ENCODE data around the gene RFFL. TPM values are rescaled to one million over a fixed set of nuclear protein-coding genes. Genes with fewer than 3 reads are reported as not detected.

RFFL gene
- total RNA-seq, 5 donors from 2014 or later (not counting 1 experiment from before 2014, with no cell fraction given), result 51.3 to 80.2 (median 74.1) TPM

- Histone ChIP-seq H3K4me3 (ENCODE audit: control insufficient read depth in 1 of 2, extremely low read depth in 1 of 2, low read length in 1 of 2) (peak overlapping the region; percentile 88 to 89), H3K27me3 (replicated peaks in 1 of 2; ENCODE audit: control insufficient read depth in 2 of 2, extremely low read depth in 1 of 2, insufficient read depth in 2 of 2, low read length in 1 of 2) (no peaks in the 10 kb centered on the region), H3K4me1 (ENCODE audit: control insufficient read depth in 1 of 2, extremely low read depth in 1 of 2, insufficient read depth in 2 of 2, low read length in 2 of 2) (peaks cover 17 to 33% of the 10 kb centered on the region in 2 experiments), H3K27ac (ENCODE audit: low read length) (peak overlapping the region; percentile 98), H3K9me3 (no peaks in the 10 kb centered on the region), H3K36me3 (ENCODE audit: control insufficient read depth in 2 of 2, extremely low read depth in 1 of 2, insufficient read depth in 1 of 2, low read length in 1 of 2) (no peaks in the 10 kb centered on the region)
- peak overlapping the region; percentile 96 for H3K27ac Mint-ChIP-seq
- H3K9me3 Mint-ChIP-seq, result no peaks in the 10 kb centered on the region
- H3K4me1 Mint-ChIP-seq, result peaks cover 47 to 54% (median 51%) of the 10 kb centered on the region in 3 donors
- peak; percentile 79 to 87 (median 81) for ATAC-seq (replicated peaks in 1 of 4)
- no peaks in the 10 kb centered on the region for H3K27me3 Mint-ChIP-seq
- H3K4me3 Mint-ChIP-seq, result peak overlapping the region; percentile 94 to 95 (median 94)
- ChIA-PET POLR2A (interaction anchor here (0.7 to 1.6 kb wide), 3 partner anchors 25 to 42 kb away, joined by 4 to 9 read pairs (median 6); partner anchors contain the start of gene RFFL (in 1 of the 2)), CTCF (interaction anchor here (0.6 to 2.2 kb wide), 16 partner anchors 12 to 499 kb away, joined by 3 to 22 read pairs (median 5); partner anchors contain the start of genes PEX12 (in 1 of the 2), RAD51D (in 1 of the 2) and RFFL (in 1 of the 2))
- peak; percentile 73 to 95 (median 85) for DNase-seq
- H3K36me3 Mint-ChIP-seq, result peaks cover 3% of the 10 kb centered on the region
- WGBS (ENCODE audit: insufficient coverage), result under 1% methylated on average over 50 of the region's 80 CpGs
These were observed 25.5 kb upstream of the RFFL start for GRCh38 chr17:35088881-35089585.

- no peaks in the 10 kb centered on the region for H3K36me3 ChIP-seq (ENCODE audit: control insufficient read depth in 2 of 2, extremely low read depth in 1 of 2, insufficient read depth in 1 of 2, low read length in 1 of 2)
- peak overlapping the region; percentile 88 to 89 for H3K4me3 ChIP-seq (ENCODE audit: control insufficient read depth in 1 of 2, extremely low read depth in 1 of 2, low read length in 1 of 2)
- Mint-ChIP-seq H3K36me3 (peaks cover 3% of the 10 kb centered on the region), H3K4me1 (peaks cover 53 to 59% (median 56%) of the 10 kb centered on the region in 3 donors), H3K27ac (peak overlapping the region; percentile 90 to 96), H3K4me3 (peak overlapping the region; percentile 94 to 95 (median 94)), H3K27me3 (no peaks in the 10 kb centered on the region), H3K9me3 (no peaks in the 10 kb centered on the region)
- no peaks in the 10 kb centered on the region for H3K27me3 ChIP-seq (replicated peaks in 1 of 2; ENCODE audit: control insufficient read depth in 2 of 2, extremely low read depth in 1 of 2, insufficient read depth in 2 of 2, low read length in 1 of 2)
- peaks cover 17 to 39% of the 10 kb centered on the region in 2 experiments for H3K4me1 ChIP-seq (ENCODE audit: control insufficient read depth in 1 of 2, extremely low read depth in 1 of 2, insufficient read depth in 2 of 2, low read length in 2 of 2)
- H3K9me3 ChIP-seq, result no peaks in the 10 kb centered on the region
- DNase-seq (peak in 18 of 35 experiments; percentile 3 to 31 (median 10)), ATAC-seq (replicated peaks in 1 of 4) (no peak)
- peak overlapping the region; percentile 98 for H3K27ac ChIP-seq (ENCODE audit: low read length)
- ChIA-PET POLR2A (interaction anchor here in 1 of 2 donors (0.6 kb wide), 2 partner anchors 38 to 107 kb away, joined by 3 read pairs; no protein-coding TSS in a partner anchor), CTCF (interaction anchor here in 1 of 2 donors (0.6 to 1.1 kb wide), 3 partner anchors 19 to 503 kb away, joined by 3 to 8 read pairs (median 4); partner anchors contain the start of gene RFFL)
- WGBS (ENCODE audit: insufficient coverage), result 0% methylated on average over 25 of the region's 26 CpGs
These were observed 24.9 kb upstream of the RFFL start for GRCh38 chr17:35088356-35088880.

- Histone ChIP-seq H3K9me3 (no peaks in the 10 kb centered on the region), H3K27me3 (replicated peaks in 1 of 2; ENCODE audit: control insufficient read depth in 2 of 2, extremely low read depth in 1 of 2, insufficient read depth in 2 of 2, low read length in 1 of 2) (no peaks in the 10 kb centered on the region), H3K4me1 (ENCODE audit: control insufficient read depth in 1 of 2, extremely low read depth in 1 of 2, insufficient read depth in 2 of 2, low read length in 2 of 2) (peaks cover 20 to 41% of the 10 kb centered on the region in 2 experiments), H3K4me3 (ENCODE audit: control insufficient read depth in 1 of 2, extremely low read depth in 1 of 2, low read length in 1 of 2) (peak overlapping the region; percentile 88 to 89), H3K36me3 (ENCODE audit: control insufficient read depth in 2 of 2, extremely low read depth in 1 of 2, insufficient read depth in 1 of 2, low read length in 1 of 2) (no peaks in the 10 kb centered on the region), H3K27ac (ENCODE audit: low read length) (peak overlapping the region; percentile 98)
- H3K27ac Mint-ChIP-seq, result peak overlapping the region; percentile 90 to 96
- H3K36me3 Mint-ChIP-seq, result peaks cover 3% of the 10 kb centered on the region
- H3K27me3 Mint-ChIP-seq, result no peaks in the 10 kb centered on the region
- 10% methylated on average over 2 of the region's 9 CpGs for WGBS (ENCODE audit: insufficient coverage)
- H3K9me3 Mint-ChIP-seq, result no peaks in the 10 kb centered on the region
- ChIA-PET CTCF (interaction anchor here (0.6 to 1.1 kb wide), 4 partner anchors 18 to 504 kb away, joined by 3 to 8 read pairs (median 4); partner anchors contain the start of gene RFFL (in 1 of the 2)), POLR2A (interaction anchor here (0.6 to 1.0 kb wide), 4 partner anchors 10 to 107 kb away, joined by 3 to 5 read pairs (median 4); no protein-coding TSS in a partner anchor)
- ATAC-seq (replicated peaks in 1 of 4) (peak in 1 of 4 experiments; percentile 3), DNase-seq (peak in 24 of 35 experiments; percentile 4 to 61 (median 14))
- peaks cover 59 to 65% (median 61%) of the 10 kb centered on the region in 3 donors for H3K4me1 Mint-ChIP-seq
- H3K4me3 Mint-ChIP-seq, result peak overlapping the region; percentile 94 to 95 (median 94)
These were observed 24.3 kb upstream of the RFFL start for GRCh38 chr17:35087731-35088355.

- peak overlapping the region; percentile 94 to 95 (median 94) for H3K4me3 Mint-ChIP-seq
- peak overlapping the region; percentile 90 to 96 for H3K27ac Mint-ChIP-seq
- H3K9me3 ChIP-seq, result no peaks in the 10 kb centered on the region
- no peaks in the 10 kb centered on the region for H3K9me3 Mint-ChIP-seq
- 89% methylated on average over 5 of the region's 8 CpGs for WGBS (ENCODE audit: insufficient coverage)
- H3K36me3 Mint-ChIP-seq, result peaks cover 3% of the 10 kb centered on the region
- H3K4me3 ChIP-seq (ENCODE audit: control insufficient read depth in 1 of 2, extremely low read depth in 1 of 2, low read length in 1 of 2), result no peak overlapping the region
- ChIA-PET POLR2A (interaction anchor here (0.6 to 1.0 kb wide), 3 partner anchors 10 to 27 kb away, joined by 4 to 5 read pairs (median 5); no protein-coding TSS in a partner anchor), CTCF (interaction anchor here (0.7 kb wide), 2 partner anchors 77 to 327 kb away, joined by 3 to 4 read pairs; no protein-coding TSS in a partner anchor)
- no peaks in the 10 kb centered on the region for H3K36me3 ChIP-seq (ENCODE audit: control insufficient read depth in 2 of 2, extremely low read depth in 1 of 2, insufficient read depth in 1 of 2, low read length in 1 of 2)
- no peaks in the 10 kb centered on the region for H3K27me3 Mint-ChIP-seq
- no peaks in the 10 kb centered on the region for H3K27me3 ChIP-seq (replicated peaks in 1 of 2; ENCODE audit: control insufficient read depth in 2 of 2, extremely low read depth in 1 of 2, insufficient read depth in 2 of 2, low read length in 1 of 2)
- peaks cover 67 to 73% (median 69%) of the 10 kb centered on the region in 3 donors for H3K4me1 Mint-ChIP-seq
- peak overlapping the region; percentile 98 for H3K27ac ChIP-seq (ENCODE audit: low read length)
- ATAC-seq (replicated peaks in 1 of 4), result no peak
- peaks cover 28 to 44% of the 10 kb centered on the region in 2 experiments for H3K4me1 ChIP-seq (ENCODE audit: control insufficient read depth in 1 of 2, extremely low read depth in 1 of 2, insufficient read depth in 2 of 2, low read length in 2 of 2)
- peak in 1 of 35 experiments; percentile 23 for DNase-seq
These were observed 23.5 kb upstream of the RFFL start for GRCh38 chr17:35086931-35087573.

GRCh38 chr17:35086164-35086563, 22.7 kb upstream of the RFFL start:
- Mint-ChIP-seq H3K27ac (peak overlapping the region; percentile 75 to 96), H3K27me3 (no peaks in the 10 kb centered on the region), H3K9me3 (no peaks in the 10 kb centered on the region), H3K4me1 (peaks cover 74 to 80% (median 75%) of the 10 kb centered on the region in 3 donors), H3K4me3 (peak overlapping the region; percentile 94 to 95 (median 94)), H3K36me3 (peaks cover 3% of the 10 kb centered on the region)
- no peak overlapping the region for H3K4me3 ChIP-seq (ENCODE audit: control insufficient read depth in 1 of 2, extremely low read depth in 1 of 2, low read length in 1 of 2)
- ATAC-seq (replicated peaks in 1 of 4), result no peak
- no peak for DNase-seq
- H3K27me3 ChIP-seq (replicated peaks in 1 of 2; ENCODE audit: control insufficient read depth in 2 of 2, extremely low read depth in 1 of 2, insufficient read depth in 2 of 2, low read length in 1 of 2), result no peaks in the 10 kb centered on the region
- H3K4me1 ChIP-seq (ENCODE audit: control insufficient read depth in 1 of 2, extremely low read depth in 1 of 2, insufficient read depth in 2 of 2, low read length in 2 of 2), result peaks cover 30 to 46% of the 10 kb centered on the region in 2 experiments
- POLR2A ChIA-PET, result interaction anchor here in 1 of 2 donors (1.0 kb wide), 1 partner anchor 18 kb away, joined by 4 read pairs; no protein-coding TSS in a partner anchor
- 91% methylated on average over 6 of the region's 8 CpGs for WGBS (ENCODE audit: insufficient coverage)
- no peaks in the 10 kb centered on the region for H3K36me3 ChIP-seq (ENCODE audit: control insufficient read depth in 2 of 2, extremely low read depth in 1 of 2, insufficient read depth in 1 of 2, low read length in 1 of 2)
- CTCF ChIA-PET, result interaction anchor here in 1 of 2 donors (1.2 kb wide), 1 partner anchor 9 kb away, joined by 5 read pairs; no protein-coding TSS in a partner anchor
- no peaks in the 10 kb centered on the region for H3K9me3 ChIP-seq
- no peak overlapping the region for H3K27ac ChIP-seq (ENCODE audit: low read length)
